Measurements from ENCODE around the gene OTUD3.
"Not testable (repeated sequence)": the region's sequence is repeated elsewhere in the genome, so short reads cannot be mapped to it uniquely, and the experiment has no call there.

Gene OTUD3

GRCh38 chr1:19846338-19846737 lies 35.9 kb upstream of the OTUD3 start:
- TF ChIP-seq CTCF (IDR thresholded peaks at IDR 0.05; ENCODE audit: control insufficient read depth, extremely low read depth, insufficient read depth), result no peak
- no peak for DNase-seq (ENCODE audit: low read depth)
- no peak overlapping the region for H3K4me3 ChIP-seq (ENCODE audit: low read depth, low read length)

DNA sequence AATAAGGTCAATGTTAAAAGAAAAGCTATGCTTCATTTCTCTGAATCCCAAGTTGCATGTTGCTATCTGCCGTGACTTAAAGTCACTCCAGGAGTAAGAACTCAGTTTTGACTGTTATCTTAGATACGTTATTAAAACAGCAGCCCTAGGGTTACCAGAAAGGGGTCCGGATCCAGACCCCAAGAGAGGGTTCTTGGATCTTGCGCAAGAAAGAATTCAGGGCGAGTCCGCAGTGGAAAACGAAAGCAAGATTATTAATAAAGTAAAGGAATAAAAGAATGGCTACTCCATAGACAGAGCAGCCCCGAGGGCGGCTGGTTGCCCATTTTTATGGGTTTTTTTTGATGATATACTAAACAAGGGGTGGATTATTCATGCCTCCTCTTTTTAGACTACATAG lies 34.9 kb upstream of the OTUD3 start:
- not testable (repeated sequence) for H3K4me3 ChIP-seq (ENCODE audit: low read depth, low read length); DNase-seq (ENCODE audit: low read depth)

DNA sequence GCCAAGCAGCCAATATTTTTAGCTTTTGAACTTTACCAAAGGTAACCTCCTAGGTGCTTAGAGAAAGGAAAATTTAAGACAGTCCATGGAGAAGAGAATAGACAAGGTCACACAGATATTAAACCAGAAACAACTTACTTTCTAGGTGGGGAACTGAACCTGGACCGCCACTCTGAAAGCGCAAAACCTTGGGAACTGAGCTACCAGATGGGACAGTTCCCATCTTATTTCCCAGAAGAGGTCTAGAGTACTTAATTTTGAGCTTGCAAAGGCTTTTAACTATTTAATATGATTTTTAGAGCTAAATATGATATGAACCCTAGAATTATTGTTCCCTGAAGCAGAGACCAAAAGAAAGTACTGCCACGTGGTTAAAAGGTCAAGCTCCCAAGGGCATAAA lies 32.9 kb upstream of the OTUD3 start:
- DNase-seq (ENCODE audit: low read depth); H3K4me3 ChIP-seq (ENCODE audit: low read depth, low read length): not testable (repeated sequence)

DNA sequence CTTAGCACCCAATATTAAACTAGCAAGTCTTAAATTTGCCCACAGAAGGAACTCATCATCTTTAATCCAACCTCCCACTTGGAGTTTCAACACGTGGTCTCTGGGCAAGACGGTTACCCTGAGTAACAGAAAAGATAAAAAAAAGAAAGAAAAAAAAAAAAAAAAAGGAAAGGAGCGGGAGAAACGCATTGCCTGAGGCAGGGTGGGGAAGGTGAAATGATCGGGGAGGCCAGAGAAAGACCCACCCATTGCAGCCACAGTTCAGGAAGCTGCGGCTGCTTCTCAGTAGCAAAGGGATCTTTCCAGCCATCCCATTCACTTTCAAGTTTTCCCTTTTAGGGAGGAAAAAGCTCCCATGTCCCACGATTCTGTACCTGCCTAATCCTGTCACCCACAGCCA lies 32.0 kb upstream of the OTUD3 start:
- DNase-seq (ENCODE audit: low read depth), result no peak
- H3K4me3 ChIP-seq (ENCODE audit: low read depth, low read length), result no peak overlapping the region
- TF ChIP-seq CTCF (IDR thresholded peaks at IDR 0.05; ENCODE audit: control insufficient read depth, extremely low read depth, insufficient read depth), result no peak

- DNase-seq (ENCODE audit: low read depth), result no peak
Observed at GRCh38 chr1:19852036-19852435, 30.2 kb upstream of the OTUD3 start.

DNA sequence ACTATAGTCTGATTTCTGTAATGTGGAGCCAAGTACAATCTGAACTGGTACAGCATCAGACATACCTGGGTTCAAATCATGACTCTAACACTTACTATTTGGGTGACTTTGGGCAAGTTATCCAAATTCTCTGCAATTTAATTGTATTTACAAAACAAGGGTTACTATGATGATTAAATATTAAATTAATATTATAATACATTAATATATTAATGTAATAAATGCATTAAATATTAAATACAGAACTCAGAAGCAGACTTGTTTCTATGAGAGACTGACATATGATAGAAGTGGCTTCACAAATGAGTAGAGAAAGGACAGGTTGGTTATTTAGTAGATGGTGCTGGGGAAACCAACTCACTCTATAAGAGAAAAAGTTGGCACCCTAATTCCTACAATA lies 27.3 kb upstream of the OTUD3 start:
- TF ChIP-seq CTCF (IDR thresholded peaks at IDR 0.05; ENCODE audit: control insufficient read depth, extremely low read depth, insufficient read depth), result no peak
- no peak overlapping the region for H3K4me3 ChIP-seq (ENCODE audit: low read depth, low read length)
- no peak for DNase-seq (ENCODE audit: low read depth)

More at GRCh38 chr1:19852036-19852435, 30.2 kb upstream of the OTUD3 start:
- no peak overlapping the region for H3K4me3 ChIP-seq (ENCODE audit: low read depth, low read length)
- no peak for TF ChIP-seq CTCF (IDR thresholded peaks at IDR 0.05; ENCODE audit: control insufficient read depth, extremely low read depth, insufficient read depth)

DNA sequence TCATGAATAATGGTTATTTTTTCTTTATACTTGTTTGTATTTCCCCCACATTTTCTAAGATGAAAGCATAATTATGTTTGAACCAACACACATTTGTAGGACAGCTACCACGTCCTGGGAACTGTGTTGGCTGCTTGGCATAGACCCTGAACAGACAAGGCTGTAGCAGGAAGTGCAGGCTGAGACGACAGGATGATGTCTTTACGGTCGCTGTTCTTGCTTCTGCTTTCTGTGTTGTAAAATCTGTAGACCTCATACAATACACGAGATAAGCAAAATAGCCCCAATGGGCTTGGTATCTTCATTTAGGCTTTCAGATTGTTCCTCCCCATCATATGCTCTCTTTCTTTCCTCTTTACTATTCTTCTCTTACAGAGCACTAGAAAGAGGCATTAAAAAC lies 23.3 kb upstream of the OTUD3 start:
- no peak for DNase-seq (ENCODE audit: low read depth)
- TF ChIP-seq CTCF (IDR thresholded peaks at IDR 0.05; ENCODE audit: control insufficient read depth, extremely low read depth, insufficient read depth), result no peak
- H3K4me3 ChIP-seq (ENCODE audit: low read depth, low read length), result no peak overlapping the region

DNA sequence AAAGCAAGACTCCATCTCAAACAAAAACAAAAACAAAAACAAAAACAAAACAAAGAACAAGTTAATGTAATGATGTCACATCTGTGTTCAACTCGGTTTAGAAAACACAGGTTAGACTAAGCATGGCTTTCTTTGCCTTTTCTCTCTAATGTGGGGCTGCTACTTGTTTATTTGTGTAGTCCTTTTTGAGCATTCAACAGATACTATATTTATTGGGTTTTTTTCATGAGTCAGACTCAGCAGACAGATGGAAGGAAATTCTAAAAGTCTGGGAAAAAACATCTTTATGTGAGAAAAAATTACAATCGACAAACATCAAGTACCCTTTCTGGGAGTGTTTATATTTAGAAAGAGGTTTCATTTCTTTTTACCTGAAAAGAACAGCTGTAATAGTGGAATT lies 22.3 kb upstream of the OTUD3 start:
- no peak overlapping the region for H3K4me3 ChIP-seq (ENCODE audit: low read depth, low read length)
- no peak for DNase-seq (ENCODE audit: low read depth)
- no peak for TF ChIP-seq CTCF (IDR thresholded peaks at IDR 0.05; ENCODE audit: control insufficient read depth, extremely low read depth, insufficient read depth)
